GM23338 (cell line): ENCODE data around the gene SCN9A. TPM values are rescaled to one million over a fixed set of nuclear protein-coding genes. Genes with fewer than 3 reads are reported as not detected.

Source experiments
- ATAC-seq: fragments of 200-7000 bp; cut with Tn5 transposase; 3 replicates; pipeline ENCODE4 v1.9.1; 2020
- DNase-seq: peaks from one replicate; pipeline ENCODE4 v3.0.0-alpha.2; 2015; ENCODE audit warnings: low spot score
- H2AFZ ChIP-seq: fragments of 200-600 bp; sonication (generic); 2 replicates; pipeline ENCODE4 v1.8.0; 2016; ENCODE audit warnings: antibody characterized with exemption, mild to moderate bottlenecking, moderate library complexity
- H3F3A ChIP-seq: fragments of 200-600 bp; sonication (generic); replicated peaks from 2 replicates; pipeline ENCODE4 v1.8.0; 2017; ENCODE audit warnings: antibody characterized with exemption, mixed run types, low read depth
- H3K27ac ChIP-seq: fragments of 200-600 bp; sonication (generic); 2 replicates; pipeline ENCODE4 v1.6.1; 2016; ENCODE audit warnings: low read depth
- H3K27me3 ChIP-seq: fragments of 200-600 bp; sonication (generic); 2 replicates; pipeline ENCODE4 v1.8.0; 2016; ENCODE audit warnings: mild to moderate bottlenecking, mixed run types, moderate library complexity; ENCODE audit not compliant: insufficient read depth
- H3K36me3 ChIP-seq: fragments of 200-600 bp; sonication (generic); 2 replicates; pipeline ENCODE4 v1.8.0; 2016; ENCODE audit warnings: mild to moderate bottlenecking; ENCODE audit not compliant: insufficient read depth
- H3K4me1 ChIP-seq: fragments of 200-600 bp; sonication (generic); 2 replicates; pipeline ENCODE4 v1.8.0; 2016; ENCODE audit warnings: mild to moderate bottlenecking, moderate library complexity; ENCODE audit not compliant: insufficient read depth
- H3K4me2 ChIP-seq: fragments of 200-600 bp; sonication (generic); 2 replicates; pipeline ENCODE4 v1.7.1; 2017; ENCODE audit warnings: mixed run types
- H3K4me3 ChIP-seq: fragments of 200-600 bp; sonication (generic); 2 replicates; pipeline ENCODE4 v1.6.1; 2016; ENCODE audit warnings: mixed run types
- H3K79me2 ChIP-seq: fragments of 200-600 bp; sonication (generic); replicated peaks from 2 replicates; pipeline ENCODE4 v1.8.0; 2017; ENCODE audit warnings: mild to moderate bottlenecking; ENCODE audit not compliant: insufficient read depth
- H3K9me2 ChIP-seq: fragments of 200-600 bp; sonication (generic); 2 replicates; pipeline ENCODE4 v1.8.0; 2017; ENCODE audit not compliant: insufficient read depth
- H4K20me1 ChIP-seq: fragments of 200-600 bp; sonication (generic); replicated peaks from 2 replicates; pipeline ENCODE4 v1.8.0; 2017; ENCODE audit warnings: mild to moderate bottlenecking; ENCODE audit not compliant: insufficient read depth
- H3K27ac Mint-ChIP-seq: 2 replicates; pipeline ENCODE4 v1.8.0; 2020; ENCODE audit warnings: inconsistent platforms, mild to moderate bottlenecking, moderate library complexity, mixed read lengths
- H3K27me3 Mint-ChIP-seq: 3 replicates; pipeline ENCODE4 v1.8.0; 2022; ENCODE audit warnings: low read depth, mild to moderate bottlenecking, moderate library complexity, mixed read lengths, inconsistent platforms; ENCODE audit not compliant: insufficient read depth, poor library complexity
- H3K36me3 Mint-ChIP-seq: 3 replicates; pipeline ENCODE4 v1.8.0; 2021; ENCODE audit warnings: low read depth, mild to moderate bottlenecking, inconsistent platforms, moderate library complexity, mixed read lengths
- H3K4me1 Mint-ChIP-seq: 3 replicates; pipeline ENCODE4 v1.8.0; 2020; ENCODE audit warnings: mild to moderate bottlenecking, inconsistent platforms, mixed read lengths
- H3K4me3 Mint-ChIP-seq: 3 replicates; pipeline ENCODE4 v1.8.0; 2021; ENCODE audit warnings: moderate library complexity, mild to moderate bottlenecking, inconsistent platforms, mixed read lengths
- H3K9me3 Mint-ChIP-seq: 3 replicates; pipeline ENCODE4 v1.8.0; 2020; ENCODE audit warnings: moderate library complexity, mild to moderate bottlenecking, inconsistent platforms, mixed read lengths
- CREB1 ChIP-seq: fragments of 250-450 bp; sonication (Bioruptor Pico); IDR thresholded peaks from 2 replicates; pipeline ENCODE4 v1.5.0; 2020; ENCODE audit warnings: low read depth, mild to moderate bottlenecking, moderate library complexity
- EZH2 ChIP-seq: fragments of 200-600 bp; sonication (generic); IDR thresholded peaks from one replicate; pipeline ENCODE4 v1.8.0; 2017; ENCODE audit warnings: antibody characterized with exemption, mild to moderate bottlenecking, low read depth; ENCODE audit not compliant: unreplicated experiment
- EZH2phosphoT487 ChIP-seq: fragments of 200-600 bp; sonication (generic); IDR thresholded peaks from one replicate; pipeline ENCODE4 v1.8.1; 2018; ENCODE audit warnings: antibody characterized with exemption; ENCODE audit not compliant: unreplicated experiment
- JUNB ChIP-seq: IDR thresholded peaks from one replicate; pipeline ENCODE4 v1.6.1; 2016; ENCODE audit warnings: antibody characterized with exemption; ENCODE audit not compliant: unreplicated experiment
- NANOG ChIP-seq: IDR thresholded peaks from 2 replicates; pipeline ENCODE4 v1.6.1; 2016; ENCODE audit warnings: antibody characterized with exemption, borderline replicate concordance
- POLR2AphosphoS5 ChIP-seq: IDR thresholded peaks from 2 replicates; pipeline ENCODE4 v1.6.1; 2016; ENCODE audit warnings: antibody characterized with exemption, low read depth
- STAT1 ChIP-seq: IDR thresholded peaks from one replicate; pipeline ENCODE4 v1.6.1; 2016; ENCODE audit warnings: antibody characterized with exemption; ENCODE audit not compliant: unreplicated experiment
- ZNF114 ChIP-seq: fragments of 250-450 bp; sonication (Bioruptor Pico); IDR thresholded peaks from 2 replicates; pipeline ENCODE4 v1.5.0; 2020; ENCODE audit warnings: mild to moderate bottlenecking, moderate library complexity
- ZNF331 ChIP-seq: fragments of 250-450 bp; sonication (Bioruptor Pico); IDR thresholded peaks from 2 replicates; pipeline ENCODE4 v1.5.0; 2020; ENCODE audit warnings: low read depth, mild to moderate bottlenecking, moderate library complexity
- polyA plus RNA-seq: library from polyadenylated mRNA; unstranded; fragments of >200 nt; fragmentation: Nextera tagmentation; extraction: Ambion mirVana; gene quantifications from 2 replicates; pipeline ENCODE4 v1.2.1, GENCODE V29; 2016
- total RNA-seq: library from RNA; depleted of rRNA; stranded (reverse); fragments of >200 nt; shearing (Covaris generic); gene quantifications from 2 replicates; pipeline ENCODE4 v1.2.3, GENCODE V29; 2014
- TF ChIP-seq, protein P1 (sequence below), 2 experiments: fragments of 200-600 bp in 1 of 2; sonication (generic) in 1 of 2; conservative IDR thresholded peaks; 2 replicates each; pipeline versions ENCODE4 v1.5.1 to v1.6.1; 2016 to 2017; ENCODE audit warnings: antibody characterized with exemption in 2 of 2, low read depth in 2 of 2, mild to moderate bottlenecking in 2 of 2, moderate library complexity in 1 of 2
- TF ChIP-seq, protein P2 (sequence below): IDR thresholded peaks from 2 replicates; pipeline ENCODE4 v1.6.1; 2016; ENCODE audit warnings: antibody characterized with exemption

SCN9A gene
- total and polyA plus RNA-seq, 2 experiments from 2014 or later = 8.8 to 9.5 TPM

DNA sequence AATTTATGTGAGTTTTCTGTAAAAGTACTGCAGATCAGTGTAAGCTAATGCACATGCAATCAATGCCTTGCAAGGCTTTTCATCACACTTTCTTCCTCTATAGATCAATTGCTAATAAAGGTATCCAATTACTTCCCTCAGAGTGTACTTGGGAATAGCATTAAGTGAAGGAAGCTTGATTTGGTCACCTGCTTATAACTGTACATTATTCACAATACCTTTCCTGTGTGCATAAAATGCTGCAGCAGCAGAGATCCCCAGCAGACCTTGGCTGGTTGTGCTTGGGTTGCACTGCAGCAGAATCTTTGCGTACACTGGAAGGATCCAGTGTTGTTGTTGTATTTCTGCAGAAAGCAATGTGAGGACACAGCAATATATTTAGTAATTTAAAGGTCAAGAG is 18.5 kb upstream of the SCN9A start:
- Mint-ChIP-seq H3K27me3 (no peaks in the 10 kb centered on the region), H3K4me1 (no peaks in the 10 kb centered on the region), H3K4me3 (no peak overlapping the region), H3K27ac (no peak overlapping the region), H3K36me3 (no peaks in the 10 kb centered on the region), H3K9me3 (no peaks in the 10 kb centered on the region)
- no peak overlapping the region for H3K4me2 ChIP-seq
- no peaks in the 10 kb centered on the region for H4K20me1 ChIP-seq
- H3K4me3 ChIP-seq = no peak overlapping the region
- H3K36me3 ChIP-seq = no peaks in the 10 kb centered on the region
- no peaks in the 10 kb centered on the region for H3K79me2 ChIP-seq
- no peak overlapping the region for H2AFZ ChIP-seq
- H3K9me2 ChIP-seq = no peaks in the 10 kb centered on the region
- no peak overlapping the region for H3K27ac ChIP-seq
- no peaks in the 10 kb centered on the region for H3K4me1 ChIP-seq
- TF ChIP-seq, protein P1, sequence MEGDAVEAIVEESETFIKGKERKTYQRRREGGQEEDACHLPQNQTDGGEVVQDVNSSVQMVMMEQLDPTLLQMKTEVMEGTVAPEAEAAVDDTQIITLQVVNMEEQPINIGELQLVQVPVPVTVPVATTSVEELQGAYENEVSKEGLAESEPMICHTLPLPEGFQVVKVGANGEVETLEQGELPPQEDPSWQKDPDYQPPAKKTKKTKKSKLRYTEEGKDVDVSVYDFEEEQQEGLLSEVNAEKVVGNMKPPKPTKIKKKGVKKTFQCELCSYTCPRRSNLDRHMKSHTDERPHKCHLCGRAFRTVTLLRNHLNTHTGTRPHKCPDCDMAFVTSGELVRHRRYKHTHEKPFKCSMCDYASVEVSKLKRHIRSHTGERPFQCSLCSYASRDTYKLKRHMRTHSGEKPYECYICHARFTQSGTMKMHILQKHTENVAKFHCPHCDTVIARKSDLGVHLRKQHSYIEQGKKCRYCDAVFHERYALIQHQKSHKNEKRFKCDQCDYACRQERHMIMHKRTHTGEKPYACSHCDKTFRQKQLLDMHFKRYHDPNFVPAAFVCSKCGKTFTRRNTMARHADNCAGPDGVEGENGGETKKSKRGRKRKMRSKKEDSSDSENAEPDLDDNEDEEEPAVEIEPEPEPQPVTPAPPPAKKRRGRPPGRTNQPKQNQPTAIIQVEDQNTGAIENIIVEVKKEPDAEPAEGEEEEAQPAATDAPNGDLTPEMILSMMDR (conservative IDR thresholded peaks at IDR 0.05; ENCODE audit: low read depth in 2 of 2) = no peak
- TF ChIP-seq STAT1 = no peak
- no peak for TF ChIP-seq EZH2
- no peak for TF ChIP-seq ZNF331
- no peak for TF ChIP-seq CREB1 (CRISPR knock-in tag)
- TF ChIP-seq NANOG = no peak
- TF ChIP-seq JUNB = no peak
- no peak for TF ChIP-seq EZH2phosphoT487
- TF ChIP-seq, protein P2, sequence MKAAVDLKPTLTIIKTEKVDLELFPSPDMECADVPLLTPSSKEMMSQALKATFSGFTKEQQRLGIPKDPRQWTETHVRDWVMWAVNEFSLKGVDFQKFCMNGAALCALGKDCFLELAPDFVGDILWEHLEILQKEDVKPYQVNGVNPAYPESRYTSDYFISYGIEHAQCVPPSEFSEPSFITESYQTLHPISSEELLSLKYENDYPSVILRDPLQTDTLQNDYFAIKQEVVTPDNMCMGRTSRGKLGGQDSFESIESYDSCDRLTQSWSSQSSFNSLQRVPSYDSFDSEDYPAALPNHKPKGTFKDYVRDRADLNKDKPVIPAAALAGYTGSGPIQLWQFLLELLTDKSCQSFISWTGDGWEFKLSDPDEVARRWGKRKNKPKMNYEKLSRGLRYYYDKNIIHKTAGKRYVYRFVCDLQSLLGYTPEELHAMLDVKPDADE = no peak
- no peak for TF ChIP-seq ZNF114 (CRISPR knock-in tag)
- H3K27me3 ChIP-seq = no peaks in the 10 kb centered on the region
- ATAC-seq (no peak), DNase-seq (no peak)
- no peaks in the 10 kb centered on the region for H3F3A ChIP-seq

DNA sequence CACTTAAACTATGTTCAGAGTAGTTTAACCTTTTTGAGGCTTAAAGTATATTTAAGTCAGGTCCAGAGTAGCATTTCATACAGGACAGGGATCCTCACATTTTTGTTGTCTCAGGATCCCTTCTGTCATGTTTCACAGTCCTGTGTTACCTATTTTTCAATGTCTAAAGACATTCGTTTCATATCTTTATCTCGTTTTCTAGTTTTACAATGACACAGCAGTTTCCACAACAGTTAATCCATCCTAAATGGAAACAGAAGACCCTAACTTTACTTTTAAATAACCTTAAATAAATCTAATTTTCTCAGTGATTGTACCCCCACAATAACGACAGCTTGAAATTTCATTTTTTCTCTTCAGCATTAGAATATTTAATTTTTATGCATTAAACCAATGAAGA is 17.3 kb upstream of the SCN9A start:
- Mint-ChIP-seq H3K9me3 (no peaks in the 10 kb centered on the region), H3K36me3 (no peaks in the 10 kb centered on the region), H3K27ac (no peak overlapping the region), H3K27me3 (no peaks in the 10 kb centered on the region), H3K4me3 (no peak overlapping the region), H3K4me1 (no peaks in the 10 kb centered on the region)
- no peak overlapping the region for H3K4me3 ChIP-seq
- no peaks in the 10 kb centered on the region for H3K9me2 ChIP-seq
- H3K27me3 ChIP-seq = no peaks in the 10 kb centered on the region
- H2AFZ ChIP-seq = no peak overlapping the region; the same call in 1 of the 2 replicates
- TF ChIP-seq, protein P1 (conservative IDR thresholded peaks at IDR 0.05; ENCODE audit: low read depth in 2 of 2) = no peak
- TF ChIP-seq EZH2phosphoT487 = no peak
- TF ChIP-seq CREB1 (CRISPR knock-in tag) = no peak
- TF ChIP-seq POLR2AphosphoS5 = no peak
- ATAC-seq = no peak
- H3K27ac ChIP-seq = no peak overlapping the region
- no peak overlapping the region for H3K4me2 ChIP-seq
- H4K20me1 ChIP-seq = no peaks in the 10 kb centered on the region
- no peaks in the 10 kb centered on the region for H3F3A ChIP-seq
- H3K4me1 ChIP-seq = no peaks in the 10 kb centered on the region
- no peak for DNase-seq
- H3K36me3 ChIP-seq = no peaks in the 10 kb centered on the region
- H3K79me2 ChIP-seq = no peaks in the 10 kb centered on the region
